Smooth muscle cell (in vitro differentiated cells): Measurements from ENCODE around the gene PPP1CA. TPM values are rescaled to one million over a fixed set of nuclear protein-coding genes. Genes with fewer than 3 reads are reported as not detected.

ENCODE experiments used
- DNase-seq: peaks from one replicate; lab custom pipeline; 2025; ENCODE audit not compliant: unreplicated experiment; lab: John Stamatoyannopoulos, UW
- H2AFZ ChIP-seq: fragments of 200-600 bp; sonication (generic); 2 replicates; pipeline ENCODE4 v1.6.0; 2016; ENCODE audit warnings: antibody characterized with exemption, low read depth, mild to moderate bottlenecking
- H3F3A ChIP-seq: fragments of 200-600 bp; sonication (generic); 2 replicates; pipeline ENCODE4 v1.6.0; 2017; ENCODE audit warnings: antibody characterized with exemption, low read depth
- H3K27ac ChIP-seq: fragments of 200-600 bp; sonication (generic); 2 replicates; pipeline ENCODE4 v1.5.1; 2016; ENCODE audit warnings: low read depth, mild to moderate bottlenecking
- H3K27me3 ChIP-seq: fragments of 200-600 bp; sonication (generic); 2 replicates; pipeline ENCODE4 v1.6.1; 2016; ENCODE audit warnings: low read depth, mild to moderate bottlenecking
- H3K36me3 ChIP-seq: fragments of 200-600 bp; sonication (generic); 2 replicates; pipeline ENCODE4 v1.5.1; 2016; ENCODE audit warnings: low read depth
- H3K4me1 ChIP-seq: fragments of 200-600 bp; sonication (generic); 2 replicates; pipeline ENCODE4 v1.5.1; 2016; ENCODE audit warnings: low read depth
- H3K4me2 ChIP-seq: fragments of 200-600 bp; sonication (generic); 2 replicates; pipeline ENCODE4 v1.6.0; 2016; ENCODE audit warnings: mild to moderate bottlenecking
- H3K4me3 ChIP-seq: fragments of 200-600 bp; sonication (generic); 2 replicates; pipeline ENCODE4 v1.5.1; 2016; ENCODE audit warnings: mild to moderate bottlenecking
- H3K79me2 ChIP-seq: fragments of 200-600 bp; sonication (generic); 2 replicates; pipeline ENCODE4 v1.6.0; 2016; ENCODE audit warnings: low read depth, mild to moderate bottlenecking
- H3K9ac ChIP-seq: fragments of 200-600 bp; sonication (generic); 2 replicates; pipeline ENCODE4 v1.6.0; 2016; ENCODE audit warnings: low read depth
- H3K9me3 ChIP-seq: fragments of 200-600 bp; sonication (generic); replicated peaks from 2 replicates; pipeline ENCODE4 v1.5.1; 2016; ENCODE audit warnings: low read depth
- H4K20me1 ChIP-seq: fragments of 200-600 bp; sonication (generic); 2 replicates; pipeline ENCODE4 v1.6.0; 2016; ENCODE audit warnings: low read depth
- WGBS: methylation state at CpG from one replicate; pipeline ENCODE4 v1.1.7; 2016; ENCODE audit warnings: low lambda C conversion rate; 5-methylcytosine and 5-hydroxymethylcytosine counted together
- polyA plus RNA-seq: library from polyadenylated mRNA; unstranded; fragments of >200 nt; fragmentation: Nextera tagmentation; extraction: Ambion mirVana; gene quantifications from 2 replicates; pipeline ENCODE4 v1.2.1, GENCODE V29; 2016
- total RNA-seq: library from RNA; depleted of rRNA; stranded (reverse); fragments of >200 nt; gene quantifications from 2 replicates; pipeline ENCODE4 v1.2.3, GENCODE V29; 2014
- TF ChIP-seq, protein P1 (sequence below): fragments of 200-600 bp; sonication (generic); IDR thresholded peaks from 2 replicates; pipeline ENCODE4 v1.5.1; 2017; ENCODE audit warnings: borderline replicate concordance, mild to moderate bottlenecking, antibody characterized with exemption; ENCODE audit not compliant: insufficient read depth, poor library complexity, severe bottlenecking

Gene PPP1CA
- total and polyA plus RNA-seq, 2 experiments from 2014 or later: 123 to 210 TPM

DNA sequence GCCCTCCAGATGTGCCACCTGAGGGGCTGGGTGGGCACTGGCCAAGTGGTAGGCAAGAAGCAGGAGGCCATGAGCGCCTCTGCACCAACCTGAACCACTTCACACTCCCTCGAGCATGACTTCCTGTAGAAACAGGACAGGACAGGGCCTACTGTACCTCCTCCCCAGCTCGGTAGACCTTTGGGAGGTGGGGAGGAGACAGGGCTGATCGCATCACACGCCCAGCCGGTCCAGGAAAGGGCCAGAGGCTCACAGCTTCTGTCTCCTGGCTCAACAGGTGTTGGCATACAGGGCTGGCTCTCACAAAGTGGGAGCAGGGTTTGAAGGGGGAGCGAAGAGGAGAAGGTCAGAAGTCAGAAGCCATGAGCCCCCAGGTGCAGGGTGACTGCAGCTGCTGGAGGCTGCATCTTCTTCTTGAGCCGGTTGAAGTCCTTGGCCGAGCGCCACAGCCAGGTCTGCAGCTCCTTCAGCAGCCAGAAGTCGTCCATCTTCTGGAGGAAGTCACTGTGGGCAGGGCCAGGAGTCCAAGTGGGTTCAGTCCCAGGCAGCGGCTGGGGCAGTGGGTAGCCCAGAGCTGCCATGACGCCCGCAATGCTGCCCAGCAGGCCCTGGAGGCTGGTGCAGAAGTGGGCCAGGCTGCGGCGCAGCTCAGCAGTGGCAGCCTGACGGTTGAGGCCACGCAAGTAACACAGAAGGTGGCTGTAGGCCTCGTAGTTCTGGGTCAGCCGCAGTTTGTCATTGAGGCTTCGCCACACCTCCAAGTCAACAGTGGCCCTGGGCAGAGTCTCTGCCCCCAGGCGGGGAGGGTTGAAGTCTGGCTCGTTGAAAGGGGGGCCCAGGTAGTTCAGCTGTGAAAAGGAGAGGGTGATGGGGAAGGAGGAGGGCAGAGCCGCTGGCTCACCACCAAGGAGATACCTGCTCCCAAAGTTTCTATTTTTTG is 36.6 kb downstream of the PPP1CA start:
- Histone ChIP-seq H3K36me3 (no peaks in the 10 kb centered on the region), H2AFZ (no peak overlapping the region), H3K9ac (no peak overlapping the region), H3F3A (no peaks in the 10 kb centered on the region), H3K79me2 (no peaks in the 10 kb centered on the region), H3K27me3 (no peaks in the 10 kb centered on the region), H3K27ac (no peak overlapping the region), H3K4me1 (no peaks in the 10 kb centered on the region), H4K20me1 (peaks cover 54% of the 10 kb centered on the region), H3K9me3 (no peaks in the 10 kb centered on the region), H3K4me2 (no peak overlapping the region), H3K4me3 (no peak overlapping the region)
- TF ChIP-seq, protein P1, sequence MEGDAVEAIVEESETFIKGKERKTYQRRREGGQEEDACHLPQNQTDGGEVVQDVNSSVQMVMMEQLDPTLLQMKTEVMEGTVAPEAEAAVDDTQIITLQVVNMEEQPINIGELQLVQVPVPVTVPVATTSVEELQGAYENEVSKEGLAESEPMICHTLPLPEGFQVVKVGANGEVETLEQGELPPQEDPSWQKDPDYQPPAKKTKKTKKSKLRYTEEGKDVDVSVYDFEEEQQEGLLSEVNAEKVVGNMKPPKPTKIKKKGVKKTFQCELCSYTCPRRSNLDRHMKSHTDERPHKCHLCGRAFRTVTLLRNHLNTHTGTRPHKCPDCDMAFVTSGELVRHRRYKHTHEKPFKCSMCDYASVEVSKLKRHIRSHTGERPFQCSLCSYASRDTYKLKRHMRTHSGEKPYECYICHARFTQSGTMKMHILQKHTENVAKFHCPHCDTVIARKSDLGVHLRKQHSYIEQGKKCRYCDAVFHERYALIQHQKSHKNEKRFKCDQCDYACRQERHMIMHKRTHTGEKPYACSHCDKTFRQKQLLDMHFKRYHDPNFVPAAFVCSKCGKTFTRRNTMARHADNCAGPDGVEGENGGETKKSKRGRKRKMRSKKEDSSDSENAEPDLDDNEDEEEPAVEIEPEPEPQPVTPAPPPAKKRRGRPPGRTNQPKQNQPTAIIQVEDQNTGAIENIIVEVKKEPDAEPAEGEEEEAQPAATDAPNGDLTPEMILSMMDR: no peak
- 93% methylated on average over 24 of the region's 24 CpGs for WGBS
- no peak for DNase-seq

DNA sequence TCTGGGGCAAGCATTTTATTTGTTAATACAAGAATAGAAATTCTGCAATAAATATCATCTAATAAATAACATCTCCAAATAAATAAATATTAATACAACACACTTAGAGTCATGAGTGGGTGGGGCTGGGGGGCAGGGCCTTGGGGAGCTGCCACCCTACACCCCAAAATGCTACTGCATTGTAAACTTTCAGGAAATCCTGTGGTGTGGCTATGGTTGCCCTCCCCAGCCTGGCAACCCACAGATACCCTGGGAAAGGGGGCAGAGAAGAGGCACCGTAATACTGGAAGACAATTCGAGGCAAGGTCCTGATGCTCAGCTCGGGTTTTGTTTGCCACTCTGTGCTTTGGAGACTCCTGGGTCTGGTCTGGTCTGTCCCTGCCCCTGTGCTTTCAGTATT is 37.5 kb downstream of the PPP1CA start:
- no peak for DNase-seq
- TF ChIP-seq, protein P1: no peak
- Histone ChIP-seq H3K4me2 (no peak overlapping the region), H3K27ac (no peak overlapping the region), H3K4me1 (no peaks in the 10 kb centered on the region), H3F3A (no peaks in the 10 kb centered on the region), H3K36me3 (no peaks in the 10 kb centered on the region), H3K27me3 (no peaks in the 10 kb centered on the region), H3K9me3 (no peaks in the 10 kb centered on the region), H3K4me3 (no peak overlapping the region), H2AFZ (no peak overlapping the region), H4K20me1 (peaks cover 45% of the 10 kb centered on the region), H3K9ac (no peak overlapping the region), H3K79me2 (no peaks in the 10 kb centered on the region)
- WGBS: 98% methylated on average over 3 of the region's 3 CpGs

DNA sequence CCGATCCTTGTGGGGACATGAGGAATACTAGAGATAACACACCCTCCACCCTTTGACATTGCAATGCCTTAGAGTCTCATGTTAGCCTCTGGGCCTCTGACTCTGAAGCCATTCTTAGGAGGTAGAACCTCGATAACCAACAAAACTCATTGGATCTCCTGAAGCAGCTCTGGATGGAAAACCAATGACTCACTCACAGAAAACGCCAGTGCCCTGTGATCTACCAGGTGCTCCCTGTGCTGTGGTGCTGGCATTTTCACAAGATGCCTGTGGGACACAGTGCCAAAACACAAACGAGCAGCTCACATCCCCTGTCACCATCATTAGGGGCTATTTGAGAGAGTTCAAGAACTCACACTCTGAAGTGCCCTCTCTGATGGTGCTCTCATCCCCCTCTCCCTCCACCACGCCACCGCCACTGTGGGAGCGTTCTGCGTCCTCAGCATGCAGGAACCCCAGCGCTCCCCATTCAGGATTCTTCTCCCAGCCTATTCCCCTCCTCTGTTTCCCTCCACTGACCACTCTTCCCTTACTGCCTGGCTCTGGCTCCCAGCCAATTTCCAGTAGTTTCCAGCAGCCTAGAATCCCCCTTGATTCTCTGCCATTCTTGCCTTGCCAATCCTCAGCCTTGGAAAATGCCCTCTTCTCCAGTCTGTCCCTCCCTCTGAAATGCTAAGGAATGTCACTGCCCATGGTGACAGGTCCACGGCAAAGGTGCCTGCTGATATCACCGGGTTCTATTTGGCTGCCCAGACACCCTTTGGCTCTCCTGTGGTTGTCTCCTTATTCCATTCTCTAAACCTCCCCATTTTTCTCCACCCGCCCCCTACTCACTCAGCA is 43.6 kb downstream of the PPP1CA start:
- no peak overlapping the region for H2AFZ ChIP-seq
- 82% methylated on average over 12 of the region's 12 CpGs for WGBS
- TF ChIP-seq, protein P1: no peak
- H3K4me2 ChIP-seq: peak overlapping the region; percentile 47
- no peak overlapping the region for H3K4me3 ChIP-seq
- no peak overlapping the region for H3K9ac ChIP-seq
- H3F3A ChIP-seq: peaks cover 27% of the 10 kb centered on the region
- H3K36me3 ChIP-seq: no peaks in the 10 kb centered on the region
- no peak for DNase-seq
- peak overlapping the region; percentile 54 for H3K27ac ChIP-seq
- no peaks in the 10 kb centered on the region for H3K9me3 ChIP-seq
- H4K20me1 ChIP-seq: peaks cover 6% of the 10 kb centered on the region
- no peaks in the 10 kb centered on the region for H3K79me2 ChIP-seq
- H3K27me3 ChIP-seq: no peaks in the 10 kb centered on the region
- H3K4me1 ChIP-seq: peaks cover 27% of the 10 kb centered on the region
